HG02571 (cell line): ENCODE results near the gene ZNF778.
"Not testable (repeated sequence)": the region's sequence is repeated elsewhere in the genome, so short reads cannot be mapped to it uniquely, and the experiment has no call there.

Source experiments
- ATAC-seq: cut with Tn5 transposase; IDR thresholded peaks from one replicate; pipeline ENCODE4 v1.9.1; 2021; ENCODE audit warnings: mild to moderate bottlenecking, moderate library complexity; ENCODE audit not compliant: unreplicated experiment

Gene ZNF778

DNA sequence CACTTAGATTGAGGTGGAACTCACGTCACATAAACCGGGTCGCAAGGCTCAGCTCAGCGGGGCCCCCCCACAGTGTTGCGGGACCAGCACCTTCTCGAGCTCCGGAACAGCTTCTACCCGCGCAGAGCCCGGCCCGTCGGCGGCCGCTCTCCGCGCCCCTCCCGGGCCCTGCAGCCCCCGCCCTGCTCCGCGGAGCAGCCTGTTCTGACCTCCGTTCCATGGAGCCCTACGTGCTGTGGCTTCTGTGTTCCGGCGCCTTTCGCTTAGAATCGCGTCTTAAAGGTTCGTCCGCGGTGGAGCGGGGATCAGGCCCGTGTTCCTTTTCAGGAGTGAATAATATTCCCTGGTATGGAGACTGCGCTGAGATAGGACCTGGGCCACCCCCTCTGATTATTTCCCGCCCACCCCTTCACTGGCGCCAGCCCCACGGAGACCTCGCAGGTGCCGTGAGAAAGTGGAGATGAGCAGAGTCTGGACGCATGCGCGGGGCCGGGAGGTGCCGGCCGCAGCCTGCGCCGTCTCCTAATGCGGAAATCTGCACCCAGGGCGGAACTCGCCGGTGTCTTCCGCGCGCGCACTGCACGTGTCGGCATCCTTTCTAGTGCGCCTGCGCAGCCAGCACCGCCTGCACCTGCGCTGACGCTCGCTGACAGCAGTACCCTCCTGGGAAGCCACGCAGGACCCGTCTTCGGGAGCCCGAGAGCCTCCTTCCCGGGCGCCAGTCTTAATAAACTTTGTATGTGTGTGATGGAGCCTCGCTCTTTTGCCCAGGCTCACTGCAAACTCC is 30.9 kb downstream of the ZNF778 start:
- ATAC-seq: no peak

DNA sequence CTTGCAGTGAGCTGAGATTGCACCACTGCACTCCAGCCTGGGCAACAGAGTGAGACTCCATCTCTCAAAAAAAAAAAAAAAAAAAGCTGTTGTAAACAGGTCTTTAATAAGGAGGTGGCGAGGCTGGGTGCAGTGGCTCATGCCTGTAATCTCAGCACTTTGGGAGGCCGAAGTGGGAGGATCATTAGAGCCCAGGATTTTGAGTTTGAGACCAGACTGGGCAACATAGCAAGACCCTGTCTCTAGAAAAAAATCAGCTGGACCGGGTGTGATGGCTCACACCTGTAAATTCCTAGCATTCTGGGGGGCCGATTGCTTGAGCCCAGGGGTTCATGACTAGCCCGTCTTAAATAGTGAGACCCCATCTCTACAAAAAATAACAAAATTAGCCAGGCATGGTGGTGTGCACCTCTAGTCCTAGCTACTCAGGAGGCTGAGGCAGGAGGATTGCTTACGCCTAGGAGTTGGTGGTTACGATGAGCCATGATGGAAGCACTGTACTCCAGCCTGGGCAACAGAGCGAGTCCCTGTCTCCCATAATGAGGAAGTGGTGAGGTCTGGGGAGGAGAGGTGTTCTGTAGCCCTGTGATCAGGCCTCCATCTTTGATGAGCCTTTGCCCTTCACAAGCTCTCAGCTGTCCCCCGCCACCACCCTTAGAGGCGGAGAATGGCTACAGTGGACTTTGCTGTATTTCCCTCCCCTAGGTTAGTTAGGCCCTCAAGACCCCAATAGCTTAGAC is 36.2 kb downstream of the ZNF778 start:
- no peak for ATAC-seq

DNA sequence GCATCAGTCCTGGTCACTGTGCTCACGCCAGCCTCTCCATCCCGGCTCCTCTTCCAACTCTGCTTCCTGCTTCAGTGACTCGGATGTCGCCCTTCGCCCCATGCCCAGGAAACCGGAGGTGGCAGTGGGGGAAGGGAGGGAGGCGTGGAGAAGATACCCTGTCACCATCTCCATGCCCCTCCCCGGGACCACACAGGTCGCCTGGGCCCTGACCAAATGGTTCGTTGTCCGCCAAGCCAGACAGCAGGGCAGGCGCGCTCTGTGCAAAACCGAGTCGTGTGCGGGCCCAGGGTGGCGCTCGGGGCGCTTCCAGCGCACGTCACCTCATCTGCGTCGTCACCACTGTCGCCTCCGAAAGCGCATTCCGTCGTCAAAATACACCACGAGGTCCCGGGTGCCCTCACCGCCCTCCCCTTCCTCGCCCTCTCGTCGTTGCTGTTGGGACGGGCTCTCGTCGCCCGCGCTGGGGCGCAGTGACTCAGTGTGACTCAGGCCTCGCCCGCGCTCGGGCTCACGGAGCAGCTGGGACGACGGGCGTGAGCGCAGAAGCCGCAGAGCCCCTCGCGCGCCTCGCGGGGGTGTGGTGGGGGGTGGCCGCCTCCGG is 39.2 kb downstream of the ZNF778 start:
- no peak for ATAC-seq

DNA sequence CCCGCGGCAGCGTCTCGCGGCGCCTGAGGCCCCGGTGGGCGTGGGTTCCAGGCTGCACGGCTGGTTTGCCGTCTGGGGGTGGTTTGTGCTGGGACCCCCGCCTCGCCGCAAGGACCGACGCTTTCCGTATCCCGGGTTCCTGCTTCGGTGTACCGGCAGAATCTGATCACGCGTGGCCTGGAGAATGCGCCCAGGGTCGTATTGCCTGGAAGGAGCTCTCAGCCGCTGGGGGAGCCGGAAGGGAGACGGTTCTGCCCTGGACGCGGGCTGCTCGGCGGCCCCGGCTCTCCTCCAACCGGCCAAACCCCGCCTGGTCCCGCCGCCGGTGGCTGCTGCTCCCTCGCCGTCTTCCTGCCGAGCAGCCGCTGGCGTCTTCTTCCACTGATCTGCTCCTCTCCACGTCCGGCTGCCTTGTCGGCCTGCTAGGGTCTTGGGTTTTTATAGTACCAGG is 39.8 kb downstream of the ZNF778 start:
- ATAC-seq: no peak

DNA sequence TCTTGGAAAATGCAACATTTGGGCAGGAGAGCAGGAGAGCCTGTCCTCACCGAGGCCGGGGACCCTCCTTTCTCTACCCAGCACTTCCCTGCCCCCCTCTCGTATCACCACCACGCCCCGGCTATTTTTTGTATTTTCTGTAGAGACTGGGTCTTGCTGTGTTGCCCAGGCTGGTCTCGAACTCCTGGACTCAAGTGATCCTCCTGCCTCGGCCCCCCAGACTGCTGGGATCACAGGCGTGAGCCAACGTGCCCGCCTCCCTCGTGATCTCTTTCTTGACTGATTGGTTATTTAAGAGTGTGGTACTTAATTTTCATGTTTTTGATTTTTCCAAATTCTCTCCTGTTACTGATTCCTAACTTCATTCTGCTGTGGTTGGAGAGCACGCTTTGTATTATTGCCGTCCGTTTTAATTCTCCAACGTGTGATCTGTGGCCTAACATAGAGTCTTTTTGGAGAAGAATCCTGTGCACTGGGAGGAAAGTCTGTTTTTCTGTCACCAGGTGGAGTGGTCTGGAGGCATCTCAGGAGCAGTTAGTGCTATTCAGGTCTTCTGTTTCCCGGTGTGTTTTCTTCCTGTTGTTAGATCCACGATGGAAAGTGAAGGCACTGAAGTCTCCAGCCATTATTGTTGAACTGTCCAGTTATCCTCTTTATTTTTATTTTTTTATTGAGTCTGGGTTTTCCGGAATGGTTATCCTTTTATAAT is 40.4 kb downstream of the ZNF778 start:
- ATAC-seq: no peak

DNA sequence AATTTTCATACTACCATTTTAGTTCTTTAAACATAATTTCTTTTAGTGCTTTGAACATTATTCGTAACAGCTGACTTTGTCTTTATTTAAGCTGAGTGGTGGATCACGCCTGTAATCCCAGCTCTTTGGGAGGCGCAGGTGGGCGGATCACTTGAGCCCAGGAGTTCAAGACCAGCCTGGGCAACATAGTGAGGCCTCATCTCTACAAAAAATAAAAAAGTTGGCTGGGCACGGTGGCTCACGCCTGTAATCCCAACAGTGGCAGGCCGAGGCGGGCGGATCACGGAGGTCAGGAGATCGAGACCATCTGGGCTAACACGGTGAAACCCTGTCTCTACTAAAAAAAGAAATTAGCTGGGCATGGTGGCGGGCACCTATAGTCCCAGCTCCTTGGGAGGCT is 42.4 kb downstream of the ZNF778 start:
- ATAC-seq: not testable (repeated sequence)

DNA sequence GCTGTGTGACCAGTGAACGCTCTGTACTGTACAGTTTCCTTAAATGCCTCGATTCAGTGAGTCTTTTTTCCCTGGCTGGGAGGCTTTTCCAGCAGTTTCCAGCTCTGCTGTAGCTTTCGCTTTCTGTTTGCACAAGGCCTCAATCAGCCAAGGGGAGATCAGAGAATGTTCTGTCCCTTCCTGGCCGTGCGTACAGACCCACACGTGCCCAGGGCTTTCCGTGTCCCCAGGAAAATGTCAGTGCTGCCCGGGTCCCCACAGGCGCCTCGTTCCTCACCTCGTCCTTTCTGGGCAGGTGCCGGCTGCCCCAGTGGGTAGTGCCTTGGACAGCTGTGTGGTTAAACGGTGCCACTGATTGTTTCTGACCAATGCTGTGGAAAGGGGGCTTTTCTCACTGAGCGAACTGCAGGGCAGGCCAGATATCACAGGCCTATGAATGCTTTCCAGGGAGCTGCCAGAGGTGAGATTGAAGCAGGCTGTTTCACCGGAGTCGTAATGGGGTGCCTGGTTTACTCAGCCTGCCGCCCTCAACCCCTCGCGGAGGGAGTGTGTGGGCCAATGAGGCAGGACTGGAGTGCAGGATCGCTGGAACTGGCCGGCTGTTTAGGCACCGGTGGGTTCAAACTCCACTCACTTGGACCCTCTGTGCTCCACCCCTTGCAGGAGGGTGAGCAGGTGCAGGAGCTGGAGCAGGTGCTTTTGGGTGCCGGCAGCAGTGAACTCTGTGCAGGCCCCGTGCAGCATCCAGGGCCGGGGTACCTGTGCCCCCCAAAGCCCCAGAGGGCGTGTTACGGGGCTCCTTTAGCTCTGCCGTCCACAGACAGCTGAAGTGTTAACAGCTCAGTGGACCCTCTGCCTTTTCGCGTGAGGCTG is 44.4 kb downstream of the ZNF778 start:
- no peak for ATAC-seq

DNA sequence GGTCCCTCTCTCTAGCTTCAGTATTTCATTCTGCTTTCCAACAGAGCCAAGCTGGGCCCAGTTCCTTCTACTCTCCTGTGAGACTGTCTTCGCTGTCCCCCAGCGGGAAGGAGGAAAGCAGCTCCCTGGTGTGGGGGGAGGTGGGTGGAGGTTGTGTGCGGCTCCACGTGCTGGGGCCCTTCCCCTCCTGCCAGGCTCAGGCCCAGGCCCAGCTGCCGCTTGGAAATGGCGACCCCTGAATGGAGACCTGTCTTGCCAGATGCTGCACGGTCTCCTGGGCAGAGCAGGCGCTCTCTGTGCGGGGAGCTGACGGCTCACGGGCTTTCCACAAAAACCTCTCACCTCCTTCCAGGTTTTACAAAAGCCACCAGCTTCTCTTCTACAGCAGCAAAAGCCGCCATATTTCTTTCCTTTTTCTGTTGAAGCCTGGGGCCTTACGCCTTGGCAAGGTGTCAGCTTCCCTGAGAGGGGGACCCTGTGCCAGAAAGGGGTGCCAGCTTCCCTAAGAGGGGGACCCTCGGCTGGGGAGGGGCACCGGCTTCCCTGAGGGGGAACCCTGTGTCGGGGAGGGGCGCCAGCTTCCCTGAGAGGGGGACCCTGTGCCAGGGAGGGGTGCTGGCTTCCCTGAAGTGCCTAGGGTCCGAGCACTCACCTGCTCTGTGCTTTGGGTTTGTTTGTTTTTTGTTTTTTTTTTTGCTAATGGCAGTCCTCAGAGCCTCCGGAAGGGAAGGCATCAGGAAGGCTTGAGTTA is 47.5 kb downstream of the ZNF778 start:
- ATAC-seq: no peak

DNA sequence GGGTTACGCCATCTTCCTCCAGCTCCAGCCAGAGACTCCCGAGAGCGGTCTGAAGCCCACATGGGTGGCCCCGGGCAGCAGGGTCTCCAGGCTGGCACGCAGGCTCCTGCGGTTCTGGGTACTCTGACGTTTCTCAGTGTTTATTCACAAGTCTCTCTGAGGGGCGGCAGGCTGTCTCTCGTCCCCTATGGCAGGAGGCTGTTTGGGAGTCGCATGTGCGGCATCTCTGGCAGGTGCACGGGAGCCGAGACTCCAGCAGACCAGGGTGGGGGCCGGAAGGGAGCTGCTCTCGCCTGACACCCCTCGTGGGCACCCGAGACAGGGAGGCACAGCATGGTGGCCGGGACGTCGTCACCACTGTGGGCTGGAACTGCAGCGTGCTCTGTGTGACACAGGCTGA is 48.1 kb downstream of the ZNF778 start:
- no peak for ATAC-seq

DNA sequence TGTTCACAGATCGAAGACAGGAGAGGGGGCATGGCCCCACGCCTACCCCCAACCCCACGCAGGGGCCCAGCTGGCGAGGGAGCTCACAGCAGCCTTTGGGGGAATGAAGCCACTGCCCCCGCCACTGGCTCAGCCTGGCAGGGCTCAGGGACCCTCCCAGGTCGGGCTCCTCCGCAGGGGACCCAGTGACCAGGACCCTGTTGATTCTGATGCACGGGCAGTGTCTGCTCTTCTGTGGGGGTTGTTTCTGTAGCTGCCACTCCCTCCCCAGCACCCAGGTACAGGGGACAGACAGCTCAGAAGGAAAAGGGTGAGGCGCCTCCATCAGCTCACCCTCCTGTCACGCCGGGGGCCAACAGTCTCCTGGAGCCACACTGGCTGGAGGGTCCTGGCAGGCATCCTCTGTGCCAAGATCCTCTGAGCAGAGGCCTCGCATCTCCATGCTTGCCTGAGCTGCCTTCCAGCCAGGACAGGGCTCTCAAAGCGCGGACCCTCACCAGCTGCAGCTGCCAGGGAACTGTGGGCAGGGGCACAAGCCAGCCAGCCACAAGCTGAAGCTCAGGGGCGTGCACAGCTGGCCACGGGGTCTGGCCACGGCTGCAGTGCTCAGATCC is 49.1 kb downstream of the ZNF778 start:
- no peak for ATAC-seq

DNA sequence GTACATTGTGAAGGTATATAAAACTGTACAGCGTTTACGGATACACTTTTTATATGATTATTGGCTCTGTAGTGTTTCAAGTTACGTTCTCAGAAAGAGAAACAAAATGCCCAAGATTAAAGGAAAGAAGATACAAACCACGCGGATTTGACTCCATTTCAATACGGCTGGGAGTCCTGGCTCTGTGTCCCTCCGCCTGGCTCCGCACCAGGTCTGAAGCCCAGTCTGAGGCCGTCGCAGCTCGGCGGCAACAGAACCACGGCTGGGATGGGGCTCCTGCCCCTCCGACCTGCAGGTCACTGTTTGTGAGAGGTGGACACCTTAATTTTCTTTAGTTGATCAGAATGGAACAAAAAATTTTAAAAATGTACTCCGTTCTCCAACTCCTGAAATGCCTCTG is 50.2 kb downstream of the ZNF778 start:
- ATAC-seq: not testable (repeated sequence)

DNA sequence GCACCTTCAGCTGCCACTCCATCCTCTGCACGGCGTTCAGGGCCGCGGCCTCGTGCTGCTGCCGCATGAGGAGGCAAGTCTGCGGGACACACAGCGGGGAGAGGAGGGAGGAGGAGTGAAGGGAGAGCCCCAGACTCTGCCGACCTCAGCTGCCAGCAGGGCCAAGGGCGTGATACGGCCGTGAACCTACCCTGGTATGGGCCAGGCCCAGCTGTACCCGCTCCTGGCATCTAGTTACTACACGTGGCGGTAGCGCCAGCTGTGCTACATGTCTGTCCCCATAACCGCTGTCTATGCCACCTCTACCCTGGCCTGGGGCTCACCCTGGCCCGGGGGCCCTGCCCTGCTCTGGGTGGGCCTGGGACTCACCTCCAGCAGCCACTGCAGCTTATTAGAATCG is 51.1 kb downstream of the ZNF778 start:
- ATAC-seq: no peak

DNA sequence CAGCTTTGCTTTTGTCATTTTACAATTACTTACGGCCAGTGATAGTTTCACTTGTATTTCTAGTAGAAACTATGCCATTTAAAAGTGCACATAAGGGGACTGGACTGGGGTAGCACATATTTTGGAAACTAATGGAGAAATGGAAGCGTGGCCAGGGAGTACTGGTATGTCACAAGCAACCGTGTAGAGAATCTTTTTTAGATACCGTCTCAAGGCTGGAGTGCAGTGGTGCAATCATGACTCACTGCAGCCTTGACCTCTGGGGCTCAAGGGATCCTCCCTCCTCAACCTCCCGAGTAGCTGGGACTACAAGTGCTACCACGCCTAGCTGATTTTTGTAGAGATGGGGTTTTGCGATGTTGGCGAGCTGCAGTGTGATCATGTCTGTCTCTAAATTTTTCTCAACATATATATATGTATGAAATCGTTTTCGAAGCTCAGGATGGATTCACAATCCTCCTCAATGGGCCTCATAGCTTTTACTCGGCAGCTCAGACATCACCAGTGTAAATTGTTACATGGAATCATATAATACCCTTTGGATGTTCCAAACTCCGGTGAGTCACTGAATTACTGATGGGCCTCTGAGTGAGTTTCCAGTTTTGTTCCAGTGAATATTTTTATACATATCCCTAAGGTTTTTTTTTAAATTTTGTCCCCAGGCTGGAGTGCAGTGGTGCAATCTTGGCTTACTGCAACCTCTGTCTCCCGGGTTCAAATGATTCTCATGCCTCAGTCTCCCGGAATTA is 51.7 kb downstream of the ZNF778 start:
- no peak for ATAC-seq

DNA sequence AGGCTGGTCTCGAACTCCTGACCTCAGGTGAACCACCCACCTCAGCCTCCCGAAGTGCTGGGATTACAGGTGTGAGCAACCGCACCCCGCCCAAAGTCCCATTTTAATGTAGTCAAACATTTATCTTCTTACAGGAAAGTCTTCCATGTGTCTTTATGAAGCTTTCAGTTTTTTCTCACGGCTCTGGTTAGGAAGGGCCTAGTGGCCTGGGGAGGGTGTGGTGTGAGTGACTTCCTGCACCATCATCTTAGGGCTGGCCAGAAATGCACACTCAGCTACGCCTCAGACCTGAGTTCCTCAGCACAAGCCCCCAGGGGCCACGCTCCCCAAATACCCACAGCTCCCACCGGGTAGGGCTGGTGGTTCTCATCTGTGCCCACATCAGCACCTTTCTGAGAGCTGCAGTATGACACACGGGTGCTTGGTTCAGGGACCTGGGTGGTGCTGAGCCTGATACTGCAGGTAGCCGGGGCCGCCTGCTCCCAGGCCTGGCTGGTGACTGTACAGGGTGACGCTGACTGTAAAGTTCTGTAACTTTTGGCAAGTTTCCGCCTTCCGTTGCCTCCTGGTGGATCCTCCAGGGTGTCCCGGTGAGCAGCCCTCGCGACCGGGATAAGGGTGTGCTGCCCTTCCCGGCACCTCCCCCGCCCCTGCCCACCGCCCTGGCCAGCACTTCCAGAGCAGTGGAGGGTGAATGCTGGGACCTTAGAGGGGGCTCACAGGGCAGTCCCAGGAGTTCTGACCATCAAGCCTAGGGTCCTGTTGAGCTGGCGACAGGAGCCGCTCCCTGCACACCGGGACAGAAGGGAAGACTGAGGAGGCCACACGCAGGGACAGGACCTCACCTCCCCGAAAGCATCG is 52.5 kb downstream of the ZNF778 start:
- no peak for ATAC-seq

DNA sequence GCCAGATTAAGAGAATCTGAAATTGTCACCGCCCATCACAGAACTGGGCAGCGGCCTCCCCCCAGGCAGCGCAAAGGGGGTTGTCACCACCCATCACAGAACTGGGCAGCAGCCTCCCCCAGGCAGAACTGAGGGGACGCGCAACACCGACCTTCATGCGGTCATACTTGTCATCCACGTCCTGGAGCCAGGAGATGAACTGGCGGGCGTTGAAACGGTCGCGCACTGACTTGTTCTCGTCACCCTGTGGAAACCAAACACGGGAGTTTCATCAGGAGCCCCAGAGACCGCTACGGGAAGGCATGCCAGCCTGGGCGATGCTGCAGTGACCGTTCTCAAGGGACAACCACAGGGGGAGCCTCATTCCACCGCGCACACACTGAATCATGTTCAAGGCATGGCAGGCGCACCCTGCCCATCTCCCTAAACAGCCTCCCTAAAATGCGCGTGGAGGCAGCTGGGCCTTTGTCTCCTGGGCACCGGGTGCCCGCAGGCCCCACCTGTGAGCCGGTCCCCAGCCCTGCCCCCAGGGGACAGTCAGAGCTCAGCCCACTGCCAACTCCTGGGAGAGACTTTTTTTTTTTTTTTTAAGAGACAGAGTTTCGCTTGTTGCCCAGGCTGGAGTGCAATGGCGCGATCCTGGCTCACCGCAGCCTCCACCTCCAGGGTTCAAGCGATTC is 53.3 kb downstream of the ZNF778 start:
- ATAC-seq: no peak

DNA sequence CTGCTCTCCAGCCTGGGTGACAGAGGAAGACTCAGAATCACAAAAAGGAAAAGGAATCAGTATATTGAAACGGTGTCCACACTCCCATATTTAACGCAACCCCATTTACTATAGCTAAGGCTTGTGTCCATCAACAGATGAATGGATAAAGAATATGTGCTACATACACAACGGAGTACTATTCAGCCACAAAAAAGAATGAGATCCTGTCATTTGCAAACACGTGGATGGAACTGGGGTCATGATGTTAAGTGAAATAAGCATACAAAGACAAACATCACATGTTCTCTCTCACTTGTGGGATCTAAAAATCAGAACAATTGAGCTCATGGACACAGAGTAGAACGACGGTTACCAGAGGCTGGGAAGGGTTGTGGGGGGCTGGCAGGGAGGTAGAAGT is 55.1 kb downstream of the ZNF778 start:
- no peak for ATAC-seq
